A549 (cell line): ENCODE measurements around the gene MMP25. TPM values are rescaled to one million over a fixed set of nuclear protein-coding genes. Genes with fewer than 3 reads are reported as not detected.

Source experiments
- ATOH8 ChIP-seq: fragments of 250-450 bp; sonication (Bioruptor Pico); IDR thresholded peaks from 2 replicates; pipeline ENCODE4 v1.5.0; 2020; ENCODE audit warnings: low read depth, mild to moderate bottlenecking, moderate library complexity
- BCL3 ChIP-seq: fragments of >200 bp; sonication (Bioruptor Twin); formaldehyde crosslinking; IDR thresholded peaks from 3 replicates; pipeline ENCODE4 v1.6.1; 2016
- BHLHE40 ChIP-seq: IDR thresholded peaks from 2 replicates; pipeline ENCODE4 v1.6.1; 2012; ENCODE audit warnings: low read depth, low read length, inconsistent platforms
- CBX8 ChIP-seq: fragments of 200-600 bp; sonication (generic); IDR thresholded peaks from 2 replicates; pipeline ENCODE4 v1.6.1; 2016
- CEBPB ChIP-seq, 2 experiments: fragments of >200 bp in 1 of 2; sonication (Bioruptor Twin) in 1 of 2; formaldehyde crosslinking in 1 of 2; IDR thresholded peaks; 2 replicates each; pipeline ENCODE4 v1.6.1; 2012 to 2016
- CHD2 ChIP-seq: fragments of 150-350 bp; IDR thresholded peaks from 2 replicates; pipeline ENCODE4 v1.6.1; 2014; ENCODE audit warnings: low read length; ENCODE audit not compliant: partially characterized antibody
- CHD4 ChIP-seq: fragments of 200-600 bp; sonication (generic); IDR thresholded peaks from 2 replicates; pipeline ENCODE4 v1.6.1; 2016; ENCODE audit warnings: antibody characterized with exemption, mild to moderate bottlenecking, borderline replicate concordance
- CTCF ChIP-seq: fragments of >200 bp; sonication (Bioruptor Twin); formaldehyde crosslinking; IDR thresholded peaks from 3 replicates; pipeline ENCODE4 v1.5.1; 2016
- EHF ChIP-seq: fragments of 250-450 bp; sonication (Bioruptor Pico); IDR thresholded peaks from 2 replicates; pipeline ENCODE4 v1.5.0; 2020; ENCODE audit warnings: mild to moderate bottlenecking
- EHMT2 ChIP-seq: fragments of 200-600 bp; sonication (generic); IDR thresholded peaks from 2 replicates; pipeline ENCODE4 v1.6.1; 2016; ENCODE audit warnings: antibody characterized with exemption, low read depth, mild to moderate bottlenecking, moderate library complexity
- FOXS1 ChIP-seq: fragments of 250-450 bp; sonication (Bioruptor Pico); IDR thresholded peaks from 2 replicates; pipeline ENCODE4 v1.5.0; 2020; ENCODE audit warnings: mild to moderate bottlenecking, moderate library complexity
- HDAC2 ChIP-seq: fragments of 200-600 bp; sonication (generic); IDR thresholded peaks from 2 replicates; pipeline ENCODE4 v1.6.1; 2016
- HES2 ChIP-seq: fragments of >200 bp; sonication (Bioruptor Twin); formaldehyde crosslinking; IDR thresholded peaks from 2 replicates; pipeline ENCODE4 v1.6.1; 2016
- HEYL ChIP-seq: fragments of 250-450 bp; sonication (Bioruptor Pico); IDR thresholded peaks from 2 replicates; pipeline ENCODE4 v1.8.0; 2021; ENCODE audit warnings: mild to moderate bottlenecking, moderate library complexity
- HOXA7 ChIP-seq: fragments of 250-450 bp; sonication (Bioruptor Pico); IDR thresholded peaks from 2 replicates; pipeline ENCODE4 v1.5.0; 2020; ENCODE audit warnings: mild to moderate bottlenecking, moderate library complexity
- JUN ChIP-seq, 2 experiments: fragments of >200 bp; sonication (Bioruptor Twin); formaldehyde crosslinking; IDR thresholded peaks; 2 replicates in 1 of 2; 3 replicates in 1 of 2; pipeline ENCODE4 v1.6.1; 2016 to 2017
- JUNB ChIP-seq: fragments of >200 bp; sonication (Bioruptor Twin); formaldehyde crosslinking; IDR thresholded peaks from 2 replicates; pipeline ENCODE4 v1.6.1; 2016
- MAZ ChIP-seq: fragments of 150-350 bp; IDR thresholded peaks from 2 replicates; pipeline ENCODE4 v1.6.1; 2014; ENCODE audit warnings: antibody characterized with exemption, low read depth, low read length, borderline replicate concordance
- MYC ChIP-seq: IDR thresholded peaks from 2 replicates; pipeline ENCODE4 v1.6.1; 2012; ENCODE audit warnings: mild to moderate bottlenecking, inconsistent platforms, low read length, improper control_type of control experiment, borderline replicate concordance
- NPAS2 ChIP-seq: fragments of 250-450 bp; sonication (Bioruptor Pico); IDR thresholded peaks from 2 replicates; pipeline ENCODE4 v1.8.0; 2022; ENCODE audit warnings: mild to moderate bottlenecking, moderate library complexity, borderline replicate concordance
- PBX3 ChIP-seq: IDR thresholded peaks from 2 replicates; pipeline ENCODE4 v1.6.1; 2012
- PHF8 ChIP-seq: fragments of 200-600 bp; sonication (generic); IDR thresholded peaks from 2 replicates; pipeline ENCODE4 v1.6.1; 2016; ENCODE audit warnings: low read depth, mild to moderate bottlenecking, antibody characterized with exemption, moderate library complexity, borderline replicate concordance
- POLR2A ChIP-seq: IDR thresholded peaks from 2 replicates; pipeline ENCODE4 v1.6.1; 2012; ENCODE audit warnings: mild to moderate bottlenecking, low read length
- POLR2AphosphoS2 ChIP-seq: conservative IDR thresholded peaks from 2 replicates; pipeline ENCODE4 v1.6.1; 2012; ENCODE audit warnings: low read length, improper control_type of control experiment, inconsistent platforms
- RCOR1 ChIP-seq: fragments of 150-350 bp; IDR thresholded peaks from 2 replicates; pipeline ENCODE4 v1.6.1; 2014; ENCODE audit warnings: antibody characterized with exemption, low read length, low read depth
- REST ChIP-seq: fragments of 200-600 bp; sonication (generic); IDR thresholded peaks from 2 replicates; pipeline ENCODE4 v1.6.1; 2016; ENCODE audit warnings: antibody characterized with exemption, mild to moderate bottlenecking, moderate library complexity
- RFX5 ChIP-seq: fragments of 450-650 bp; IDR thresholded peaks from 2 replicates; pipeline ENCODE4 v1.7.1; 2014; ENCODE audit warnings: antibody characterized with exemption, mild to moderate bottlenecking, moderate library complexity
- RNF2 ChIP-seq: fragments of 200-600 bp; sonication (generic); IDR thresholded peaks from 2 replicates; pipeline ENCODE4 v1.6.1; 2016; ENCODE audit warnings: low read depth, mild to moderate bottlenecking, antibody characterized with exemption, moderate library complexity, borderline replicate concordance
- SMC3 ChIP-seq: fragments of >200 bp; sonication (Bioruptor Twin); formaldehyde crosslinking; IDR thresholded peaks from 3 replicates; pipeline ENCODE4 v1.6.1; 2018; ENCODE audit warnings: inconsistent platforms
- TFCP2L1 ChIP-seq: fragments of 250-450 bp; sonication (Bioruptor Pico); IDR thresholded peaks from 2 replicates; pipeline ENCODE4 v1.5.0; 2021; ENCODE audit warnings: mild to moderate bottlenecking
- TP53 ChIP-seq: fragments of 250-450 bp; sonication (Bioruptor Pico); IDR thresholded peaks from 2 replicates; pipeline ENCODE4 v1.5.0; 2021; ENCODE audit warnings: mild to moderate bottlenecking, moderate library complexity
- USF2 ChIP-seq: fragments of 450-650 bp; IDR thresholded peaks from 2 replicates; pipeline ENCODE4 v1.6.1; 2014; ENCODE audit warnings: antibody characterized with exemption
- ZC3H11A ChIP-seq: fragments of 450-650 bp; IDR thresholded peaks from 2 replicates; pipeline ENCODE4 v1.6.1; 2014; ENCODE audit warnings: antibody characterized with exemption, mild to moderate bottlenecking
- ZFP36 ChIP-seq: fragments of 450-650 bp; IDR thresholded peaks from 2 replicates; pipeline ENCODE4 v1.6.1; 2014; ENCODE audit warnings: borderline replicate concordance; ENCODE audit not compliant: partially characterized antibody
- ZNF302 ChIP-seq: fragments of 250-450 bp; sonication (Bioruptor Pico); IDR thresholded peaks from 2 replicates; pipeline ENCODE4 v1.9.0; 2021; ENCODE audit warnings: inconsistent platforms, mild to moderate bottlenecking, moderate library complexity
- ZSCAN20 ChIP-seq: fragments of 250-450 bp; sonication (Bioruptor Pico); IDR thresholded peaks from 2 replicates; pipeline ENCODE4 v1.8.0; 2022; ENCODE audit warnings: mild to moderate bottlenecking, moderate library complexity
- polyA plus RNA-seq, 4 experiments: library from polyadenylated mRNA; depleted of rRNA in 3 of 4; stranded (reverse); fragments of >200 nt; fragmentation: RNase III in 1 of 4; extraction: RNeasy Plus Mini Kit Qiagen cat#74134 plus additional on column Dnase treatment in 1 of 4; gene quantifications; 2 replicates in 3 of 4; 3 replicates in 1 of 4; pipeline ENCODE4 v1.2.3, GENCODE V29; 2011 to 2017

MMP25 gene
- polyA plus RNA-seq, 2 of the 4 experiments (the other 2 are of a cell fraction): 0.04 to 0.31 TPM

GRCh38 chr16:3022208-3022683 is 24.1 kb upstream of the MMP25 start (continued):
- TF ChIP-seq CHD2: peak; percentile 25
- TF ChIP-seq JUNB: peak; percentile 90
- no peak for TF ChIP-seq HES2
- TF ChIP-seq HDAC2: no peak
- TF ChIP-seq NPAS2 (CRISPR knock-in tag): no peak
- no peak; the same call in 1 of the 2 replicates for TF ChIP-seq MAZ
- no peak for TF ChIP-seq PHF8
- TF ChIP-seq ATOH8 (CRISPR knock-in tag): no peak
- TF ChIP-seq EHMT2: no peak
- no peak for TF ChIP-seq RNF2
- no peak for TF ChIP-seq CHD4
- no peak for TF ChIP-seq REST
- TF ChIP-seq PBX3: peak; percentile 69; the same call in 1 of the 2 replicates
- TF ChIP-seq RCOR1: no peak
- TF ChIP-seq EHF (CRISPR knock-in tag): no peak
- no peak; the same call in 2 of the 3 replicates for TF ChIP-seq BCL3
- TF ChIP-seq CBX8: no peak
- TF ChIP-seq HOXA7 (CRISPR knock-in tag): peak; percentile 78; the same call in 1 of the 2 replicates
- peak in 1 of 2 experiments; percentile 14; a peak in 4 of 5 replicates for TF ChIP-seq JUN (IDR thresholded peaks at IDR 0.05)
- TF ChIP-seq BHLHE40: no peak
- TF ChIP-seq CEBPB (IDR thresholded peaks at IDR 0.05): no peak
- no peak for TF ChIP-seq USF2
- TF ChIP-seq TP53 (CRISPR knock-in tag): no peak
- TF ChIP-seq ZSCAN20 (CRISPR knock-in tag): no peak
- TF ChIP-seq MYC: no peak
- no peak for TF ChIP-seq TFCP2L1
- no peak for TF ChIP-seq RFX5
- no peak for TF ChIP-seq SMC3
- no peak for TF ChIP-seq CTCF
- TF ChIP-seq ZNF302 (CRISPR knock-in tag): no peak
- no peak; the same call in none of the 2 replicates for TF ChIP-seq POLR2AphosphoS2
- TF ChIP-seq FOXS1: no peak
- no peak for TF ChIP-seq HEYL
- no peak for TF ChIP-seq POLR2A
- no peak for TF ChIP-seq ZFP36
- no peak for TF ChIP-seq ZC3H11A
